ENCODE results near the gene SIL1.
"Not testable (repeated sequence)": the region's sequence is repeated elsewhere in the genome, so short reads cannot be mapped to it uniquely, and the experiment has no call there.

Gene SIL1

GRCh38 chr5:138942066-138942465 is 256.1 kb downstream of the SIL1 start:
- DNase-seq (ENCODE audit: low spot score) = no peak

- no peak for DNase-seq (ENCODE audit: low spot score)
These were observed 259.6 kb downstream of the SIL1 start for GRCh38 chr5:138938526-138938925.

GRCh38 chr5:138937392-138938387 is 260.5 kb downstream of the SIL1 start:
- no peak for DNase-seq (ENCODE audit: low spot score)

GRCh38 chr5:138936968-138937345 is 261.2 kb downstream of the SIL1 start:
- DNase-seq (ENCODE audit: low spot score) = no peak

GRCh38 chr5:138936225-138936967 is 261.8 kb downstream of the SIL1 start:
- no peak for DNase-seq (ENCODE audit: low spot score)

- DNase-seq (ENCODE audit: low spot score) = no peak
These were observed 262.7 kb downstream of the SIL1 start for GRCh38 chr5:138935466-138935865.

- no peak for DNase-seq (ENCODE audit: low spot score)
These were observed 263.2 kb downstream of the SIL1 start for GRCh38 chr5:138934971-138935370.

GRCh38 chr5:138933522-138934290 is 264.5 kb downstream of the SIL1 start:
- no peak for DNase-seq (ENCODE audit: low spot score)

GRCh38 chr5:138932171-138932810 is 265.9 kb downstream of the SIL1 start:
- DNase-seq (ENCODE audit: low spot score) = no peak

- DNase-seq (ENCODE audit: low spot score) = no peak
These were observed 267.6 kb downstream of the SIL1 start for GRCh38 chr5:138930371-138931097.

- DNase-seq (ENCODE audit: low spot score) = no peak
These were observed 268.6 kb downstream of the SIL1 start for GRCh38 chr5:138929571-138929955.

GRCh38 chr5:138927979-138928378 is 270.2 kb downstream of the SIL1 start:
- no peak for DNase-seq (ENCODE audit: low spot score)

GRCh38 chr5:138927544-138927943 is 270.6 kb downstream of the SIL1 start:
- no peak for DNase-seq (ENCODE audit: low spot score)

GRCh38 chr5:138926688-138927448 is 271.3 kb downstream of the SIL1 start:
- no peak for DNase-seq (ENCODE audit: low spot score)

GRCh38 chr5:138926257-138926656 is 271.9 kb downstream of the SIL1 start:
- no peak for DNase-seq (ENCODE audit: low spot score)

- no peak for DNase-seq (ENCODE audit: low spot score)
These were observed 273.0 kb downstream of the SIL1 start for GRCh38 chr5:138925090-138925635.

GRCh38 chr5:138922494-138922893 is 275.7 kb downstream of the SIL1 start:
- no peak for DNase-seq (ENCODE audit: low spot score)

GRCh38 chr5:138921362-138921761 is 276.8 kb downstream of the SIL1 start:
- not testable (repeated sequence) for DNase-seq (ENCODE audit: low spot score)

- no peak for DNase-seq (ENCODE audit: low spot score)
These were observed 278.0 kb downstream of the SIL1 start for GRCh38 chr5:138920181-138920580.

- no peak for DNase-seq (ENCODE audit: low spot score)
These were observed 279.5 kb downstream of the SIL1 start for GRCh38 chr5:138918686-138919085.

All from RKO (cell line).